Measurements from ENCODE around the gene CSMD2. TPM values are rescaled to one million over a fixed set of nuclear protein-coding genes. Genes with fewer than 3 reads are reported as not detected.

The CSMD2 gene
- total RNA-seq, 2 donors from 2014 or later: 0.15 to 0.28 TPM

DNA sequence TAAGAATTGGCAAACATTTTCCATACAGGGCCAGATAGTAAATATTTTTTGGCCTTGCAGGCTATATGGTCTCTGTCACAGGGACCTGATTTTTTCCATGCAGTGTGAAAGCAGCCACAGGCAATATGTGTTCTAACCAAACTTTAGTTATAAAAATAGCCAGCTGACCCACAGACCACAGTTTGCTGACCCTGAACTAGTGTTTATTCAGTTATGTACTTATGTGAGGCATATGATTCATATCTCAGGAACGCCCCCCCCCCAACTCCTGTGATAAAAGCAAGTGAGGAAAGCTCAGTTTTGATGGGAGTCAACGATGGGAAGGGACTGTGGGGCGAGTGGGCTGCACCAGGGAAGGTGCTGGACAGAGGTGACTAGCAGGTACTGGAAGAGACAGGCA is 221.1 kb downstream of the CSMD2 start:
- intact Hi-C loops (cut with DNase I, micrococcal nuclease): no loop called here
- ATAC-seq (no peak), DNase-seq (no peak)

DNA sequence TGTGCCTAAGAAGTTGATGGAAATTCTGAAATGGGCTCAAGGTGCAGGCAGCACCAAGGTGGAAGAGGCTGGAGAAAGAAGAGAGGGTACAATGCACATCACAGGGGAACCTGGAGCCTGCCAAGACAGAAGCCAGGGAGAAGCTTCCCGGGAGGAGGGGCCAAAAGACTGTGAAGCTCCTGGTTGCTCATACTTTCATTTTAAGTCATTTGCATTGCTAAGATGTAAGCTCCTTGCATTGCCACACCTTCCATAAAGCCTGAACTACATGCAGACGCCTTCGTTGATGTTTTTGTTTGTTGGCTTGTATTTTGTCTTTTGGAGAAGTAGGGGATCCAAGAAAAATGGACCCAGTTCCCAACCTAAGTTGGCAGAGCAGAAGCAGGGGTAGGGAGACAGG is 232.2 kb downstream of the CSMD2 start:
- intact Hi-C loops (cut with DNase I, micrococcal nuclease): no loop called here
- DNase-seq: no peak
- ATAC-seq: no peak

DNA sequence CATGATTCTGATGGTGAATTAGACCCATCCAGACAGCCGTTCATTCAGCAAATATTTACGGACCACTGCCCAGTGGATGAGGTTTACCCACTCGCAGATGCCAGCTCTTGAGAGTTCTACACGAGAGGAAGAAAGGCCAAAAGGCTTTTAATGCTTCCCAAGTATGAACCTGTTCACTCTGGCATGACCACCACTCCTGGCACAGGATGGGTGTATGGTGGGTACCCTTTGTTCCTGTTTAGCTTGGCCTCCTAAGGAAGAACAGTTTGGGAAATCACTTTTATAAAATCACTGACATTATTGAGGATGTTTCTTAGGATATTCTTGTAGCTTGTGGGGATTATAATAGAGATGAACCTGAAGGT is 233.9 kb downstream of the CSMD2 start:
- intact Hi-C loops (cut with DNase I, micrococcal nuclease): no loop called here
- DNase-seq (no peak), ATAC-seq (no peak)

DNA sequence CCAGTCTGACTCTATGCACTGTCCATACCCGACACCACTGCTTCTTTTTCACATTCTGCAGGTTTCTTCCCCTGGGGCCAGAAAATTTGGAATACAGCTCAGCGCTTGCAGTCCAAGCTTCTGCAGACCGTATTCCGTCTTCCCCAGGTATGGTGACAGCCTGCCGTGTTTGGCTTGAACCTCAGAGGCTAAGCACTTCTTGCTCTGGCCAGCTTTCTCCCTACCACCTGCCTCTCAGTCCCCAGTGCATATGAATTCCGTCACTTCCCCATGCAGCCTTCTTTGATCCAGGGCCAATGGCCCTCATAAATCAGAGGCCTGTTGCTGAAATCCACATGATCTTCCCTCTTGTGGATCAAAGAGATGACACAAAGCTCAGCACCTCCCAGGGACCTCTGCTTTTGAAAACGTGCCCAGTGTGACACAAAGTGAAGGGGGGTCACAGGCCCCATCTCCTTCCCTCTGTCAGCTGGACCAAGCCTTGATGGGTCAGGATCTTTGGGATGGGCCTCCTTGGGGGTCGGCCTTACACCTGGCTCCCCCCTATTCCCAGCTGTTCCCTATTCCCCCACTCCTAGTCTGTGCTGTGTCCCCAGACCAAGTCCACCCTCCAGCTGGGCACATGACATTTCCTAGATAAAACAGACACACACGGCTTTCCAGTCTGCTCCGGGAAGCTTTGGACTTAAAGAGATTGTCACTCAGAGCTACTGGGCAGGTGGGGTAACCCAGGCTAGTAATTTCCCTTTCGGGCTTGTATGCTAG is 234.5 kb downstream of the CSMD2 start:
- ATAC-seq (no peak), DNase-seq (no peak)
- intact Hi-C loops (cut with DNase I, micrococcal nuclease): no loop called here

GRCh38 chr1:33928251-33928650 is 236.8 kb downstream of the CSMD2 start:
- DNase-seq (no peak), ATAC-seq (no peak)
- intact Hi-C loops (cut with DNase I, micrococcal nuclease): no loop called here

GRCh38 chr1:33927721-33928120 is 237.3 kb downstream of the CSMD2 start:
- intact Hi-C loops (cut with DNase I, micrococcal nuclease): no loop called here
- no peak for DNase-seq
- no peak for ATAC-seq

GRCh38 chr1:33925586-33925985 is 239.4 kb downstream of the CSMD2 start:
- ATAC-seq (no peak), DNase-seq (no peak)
- intact Hi-C loops (cut with DNase I, micrococcal nuclease): no loop called here

GRCh38 chr1:33921281-33921680 is 243.7 kb downstream of the CSMD2 start:
- intact Hi-C loops (cut with DNase I, micrococcal nuclease): no loop called here
- DNase-seq (no peak), ATAC-seq (no peak)

DNA sequence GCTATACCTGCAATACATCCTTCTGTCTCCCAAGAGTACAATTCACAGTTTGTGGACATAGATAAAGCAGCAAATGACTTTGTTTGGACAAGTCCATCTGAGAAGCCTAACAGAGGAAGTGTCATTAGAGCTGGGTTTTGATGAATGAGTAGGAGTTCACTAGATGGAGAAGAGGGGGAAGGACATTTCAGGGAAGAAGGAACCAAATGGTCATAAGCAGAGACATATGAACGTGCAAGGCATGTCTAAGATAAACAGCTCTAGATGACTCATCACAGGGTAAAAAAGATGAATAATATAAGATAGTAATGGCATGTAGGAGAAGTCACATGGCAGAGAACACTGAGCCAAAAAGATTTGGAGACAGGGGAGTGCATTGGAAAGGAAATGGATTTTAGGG is 246.7 kb downstream of the CSMD2 start:
- no peak for DNase-seq
- intact Hi-C loops (cut with DNase I, micrococcal nuclease): no loop called here
- no peak for ATAC-seq

DNA sequence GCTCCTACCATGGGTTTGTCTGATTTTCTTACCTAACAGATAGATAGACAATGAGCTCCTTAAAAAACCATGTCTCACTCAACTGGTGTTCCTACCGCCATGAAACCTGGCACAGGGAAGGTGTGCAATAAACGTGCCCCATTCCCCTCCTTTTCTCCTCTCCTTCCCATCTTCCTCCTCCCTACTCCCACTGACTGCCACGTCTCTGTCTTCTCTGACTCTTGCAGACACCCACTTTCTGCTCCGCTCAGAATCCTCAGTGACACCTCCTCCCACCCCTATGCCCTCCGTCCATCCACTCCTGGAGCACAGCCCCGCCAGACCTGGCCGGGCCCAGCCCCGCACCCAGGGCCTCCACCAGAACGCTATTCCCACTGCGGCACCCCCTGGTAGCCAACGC is 248.2 kb downstream of the CSMD2 start:
- intact Hi-C loops (cut with DNase I, micrococcal nuclease): no loop called here
- DNase-seq: no peak
- no peak for ATAC-seq

GRCh38 chr1:33914531-33914930 is 250.5 kb downstream of the CSMD2 start:
- DNase-seq (no peak), ATAC-seq (no peak)
- intact Hi-C loops (cut with DNase I, micrococcal nuclease): no loop called here

- DNase-seq: no peak
- intact Hi-C loops (cut with DNase I, micrococcal nuclease): no loop called here
Measured at GRCh38 chr1:33908324-33908956, 256.6 kb downstream of the CSMD2 start.

DNA sequence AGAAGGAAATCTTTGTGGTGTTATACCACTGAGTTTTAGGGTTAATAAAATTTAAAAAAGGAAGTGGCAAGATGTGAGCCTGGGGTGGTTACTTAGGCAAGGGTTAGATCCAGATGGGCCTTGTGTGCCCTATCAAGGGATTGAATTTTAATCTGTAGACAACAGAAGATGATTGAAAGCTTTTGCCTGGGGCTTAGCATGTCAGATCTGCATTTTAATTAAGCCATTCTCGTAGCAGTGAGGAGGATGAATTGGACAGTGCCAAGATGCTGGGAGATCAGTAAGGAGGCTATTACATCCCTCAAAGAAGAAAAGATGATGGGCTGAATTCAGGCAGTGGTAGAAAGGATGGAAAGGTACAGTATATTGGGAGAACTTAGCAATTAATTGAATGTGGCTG is 258.9 kb downstream of the CSMD2 start:
- DNase-seq (no peak), ATAC-seq (no peak)
- intact Hi-C loops (cut with DNase I, micrococcal nuclease): no loop called here

More at GRCh38 chr1:33908324-33908956, 256.6 kb downstream of the CSMD2 start:
- no peak for ATAC-seq

DNA sequence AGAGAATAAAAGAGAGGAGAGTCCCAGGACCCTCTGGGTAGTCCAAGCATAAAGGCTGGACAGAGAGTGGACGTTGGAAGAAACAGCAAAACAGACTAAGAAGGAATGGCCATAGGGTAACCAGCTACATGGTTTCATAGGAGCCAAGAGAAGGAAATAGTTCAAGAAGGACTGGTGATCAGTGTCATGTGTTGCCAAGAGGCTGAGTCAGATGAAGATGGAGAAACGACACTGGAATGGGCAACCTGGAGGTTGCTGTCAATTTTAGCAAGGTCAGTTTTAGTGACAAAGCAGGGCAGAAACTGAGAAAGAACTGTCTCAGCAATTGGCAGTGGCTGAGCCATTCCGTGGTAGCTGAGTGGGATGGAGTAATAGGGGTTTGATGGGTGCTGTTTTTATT is 259.8 kb downstream of the CSMD2 start:
- no peak for ATAC-seq
- DNase-seq: no peak
- intact Hi-C loops (cut with DNase I, micrococcal nuclease): no loop called here

DNA sequence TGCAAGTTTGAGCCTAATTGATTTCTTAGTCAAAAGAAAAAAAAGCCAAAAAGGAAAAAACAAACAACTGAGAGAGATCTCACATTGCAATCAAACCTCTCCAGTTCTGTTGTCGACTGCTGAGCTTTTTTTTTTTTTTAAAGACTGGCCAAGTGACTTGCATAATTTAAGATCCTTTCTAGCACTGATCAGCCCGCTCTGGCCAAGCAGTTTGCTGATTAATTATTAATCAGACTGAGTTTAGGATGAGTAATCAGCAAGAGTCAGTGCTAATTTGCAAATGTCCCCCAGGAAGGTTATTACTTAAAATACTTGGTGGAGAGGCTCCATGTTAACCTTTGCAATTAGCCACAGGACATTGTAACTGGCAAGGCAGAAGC is 261.8 kb downstream of the CSMD2 start:
- DNase-seq: no peak
- no peak for ATAC-seq
- intact Hi-C loops (cut with DNase I, micrococcal nuclease): no loop called here

DNA sequence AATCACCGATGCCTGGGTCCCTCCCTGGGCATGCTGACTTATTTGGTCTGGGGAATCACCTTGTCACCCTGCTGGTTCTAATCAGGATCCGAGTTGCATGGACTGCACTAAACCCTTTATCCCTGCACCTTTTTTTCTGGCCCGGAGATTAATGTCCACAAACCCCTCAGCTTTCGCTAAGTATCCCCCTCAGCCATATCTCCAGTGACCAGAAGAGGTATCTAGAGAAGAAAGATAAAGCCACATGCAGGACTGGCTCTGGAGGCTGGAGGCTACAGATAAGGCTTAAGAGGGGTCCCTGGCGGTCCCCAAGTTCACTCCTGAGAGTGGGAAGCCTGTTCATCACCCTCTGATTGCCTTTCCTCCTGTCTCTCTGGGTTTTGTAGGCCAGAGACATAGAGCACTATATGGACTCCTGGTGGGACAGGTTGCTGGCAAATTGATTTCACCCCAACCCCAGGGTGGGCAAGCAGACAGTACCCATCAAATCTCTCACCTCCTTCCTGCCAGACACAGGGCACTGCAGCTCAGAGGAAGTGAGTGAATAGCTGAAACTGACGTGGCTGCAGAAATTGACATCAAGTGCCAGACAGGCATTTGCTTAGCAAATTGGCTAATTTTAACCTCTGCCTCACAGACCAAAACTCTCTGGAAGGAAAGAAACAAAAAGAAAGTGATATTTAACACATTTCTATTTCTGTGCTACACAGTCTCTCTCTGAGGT is 262.4 kb downstream of the CSMD2 start:
- DNase-seq: no peak
- ATAC-seq: no peak
- intact Hi-C loops (cut with DNase I, micrococcal nuclease): no loop called here

DNA sequence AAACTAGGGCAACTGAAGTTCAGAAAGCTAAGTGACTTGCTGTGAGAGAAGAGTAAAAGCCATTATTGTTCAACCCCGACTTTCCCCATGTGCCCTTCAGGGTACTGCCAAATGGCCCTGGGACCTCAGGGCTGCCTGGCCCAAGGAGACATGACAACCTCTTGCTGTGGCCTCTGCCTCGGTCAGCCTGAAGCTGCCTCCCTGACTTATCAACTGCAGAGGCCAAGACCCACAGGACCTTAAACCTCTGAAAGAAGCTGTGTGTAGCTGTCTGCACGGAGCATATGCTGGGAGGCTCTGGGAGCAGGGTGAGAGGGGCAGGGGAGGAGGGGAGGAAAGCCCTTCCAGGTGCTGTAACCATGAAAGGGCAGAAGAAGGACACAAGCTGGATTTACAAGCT is 265.3 kb downstream of the CSMD2 start:
- DNase-seq: no peak
- intact Hi-C loops (cut with DNase I, micrococcal nuclease): no loop called here
- ATAC-seq: no peak

- intact Hi-C loops (cut with DNase I, micrococcal nuclease): no loop called here
- ATAC-seq (no peak), DNase-seq (no peak)
Measured at GRCh38 chr1:33898881-33899280, 266.1 kb downstream of the CSMD2 start.

- ATAC-seq (no peak), DNase-seq (no peak)
- intact Hi-C loops (cut with DNase I, micrococcal nuclease): no loop called here
Measured at GRCh38 chr1:33898406-33898805, 266.6 kb downstream of the CSMD2 start.

GRCh38 chr1:33897092-33897725 is 267.8 kb downstream of the CSMD2 start:
- ATAC-seq: no peak
- intact Hi-C loops (cut with DNase I, micrococcal nuclease): no loop called here
- no peak for DNase-seq

Measured in left colon (tissue), 2 donors.